ENCODE results near the gene FAM193A. TPM values are rescaled to one million over a fixed set of nuclear protein-coding genes. Genes with fewer than 3 reads are reported as not detected.

The FAM193A gene
- total RNA-seq, 1 donor from 2014 or later: 19.8 TPM

DNA sequence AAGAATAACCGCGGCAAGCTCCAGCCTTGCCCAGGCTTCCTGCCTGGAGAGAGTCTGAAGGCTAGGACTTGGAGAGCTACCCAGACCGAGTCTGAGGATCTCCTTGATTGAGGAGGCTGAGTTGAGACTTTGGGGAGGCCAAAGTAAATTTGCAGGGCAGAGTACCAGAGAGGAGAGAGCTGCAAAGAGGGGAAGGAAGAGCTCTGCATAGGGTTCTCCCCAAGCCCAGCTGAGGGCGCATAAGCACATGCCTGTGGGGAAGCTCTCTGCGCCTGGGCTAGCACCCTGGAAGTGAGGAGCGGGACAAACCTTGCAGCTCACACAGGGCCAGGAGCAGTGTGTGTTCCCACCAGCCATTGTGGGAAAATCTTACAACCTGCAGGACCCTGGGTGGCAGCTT, 56.1 kb downstream of the FAM193A start:
- DNase-seq (ENCODE audit: low read depth): no peak
- Histone ChIP-seq H3K27me3 (ENCODE audit: control insufficient read depth, insufficient read depth, low read length) (no peaks in the 10 kb centered on the region), H3K36me3 (ENCODE audit: control insufficient read depth, insufficient read depth, low read length) (no peaks in the 10 kb centered on the region), H3K4me3 (ENCODE audit: low read depth, low read length) (no peak overlapping the region)
- TF ChIP-seq, protein P1, sequence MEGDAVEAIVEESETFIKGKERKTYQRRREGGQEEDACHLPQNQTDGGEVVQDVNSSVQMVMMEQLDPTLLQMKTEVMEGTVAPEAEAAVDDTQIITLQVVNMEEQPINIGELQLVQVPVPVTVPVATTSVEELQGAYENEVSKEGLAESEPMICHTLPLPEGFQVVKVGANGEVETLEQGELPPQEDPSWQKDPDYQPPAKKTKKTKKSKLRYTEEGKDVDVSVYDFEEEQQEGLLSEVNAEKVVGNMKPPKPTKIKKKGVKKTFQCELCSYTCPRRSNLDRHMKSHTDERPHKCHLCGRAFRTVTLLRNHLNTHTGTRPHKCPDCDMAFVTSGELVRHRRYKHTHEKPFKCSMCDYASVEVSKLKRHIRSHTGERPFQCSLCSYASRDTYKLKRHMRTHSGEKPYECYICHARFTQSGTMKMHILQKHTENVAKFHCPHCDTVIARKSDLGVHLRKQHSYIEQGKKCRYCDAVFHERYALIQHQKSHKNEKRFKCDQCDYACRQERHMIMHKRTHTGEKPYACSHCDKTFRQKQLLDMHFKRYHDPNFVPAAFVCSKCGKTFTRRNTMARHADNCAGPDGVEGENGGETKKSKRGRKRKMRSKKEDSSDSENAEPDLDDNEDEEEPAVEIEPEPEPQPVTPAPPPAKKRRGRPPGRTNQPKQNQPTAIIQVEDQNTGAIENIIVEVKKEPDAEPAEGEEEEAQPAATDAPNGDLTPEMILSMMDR (IDR thresholded peaks at IDR 0.05; ENCODE audit: insufficient read depth, low read length, poor library complexity, severe bottlenecking): no peak

DNA sequence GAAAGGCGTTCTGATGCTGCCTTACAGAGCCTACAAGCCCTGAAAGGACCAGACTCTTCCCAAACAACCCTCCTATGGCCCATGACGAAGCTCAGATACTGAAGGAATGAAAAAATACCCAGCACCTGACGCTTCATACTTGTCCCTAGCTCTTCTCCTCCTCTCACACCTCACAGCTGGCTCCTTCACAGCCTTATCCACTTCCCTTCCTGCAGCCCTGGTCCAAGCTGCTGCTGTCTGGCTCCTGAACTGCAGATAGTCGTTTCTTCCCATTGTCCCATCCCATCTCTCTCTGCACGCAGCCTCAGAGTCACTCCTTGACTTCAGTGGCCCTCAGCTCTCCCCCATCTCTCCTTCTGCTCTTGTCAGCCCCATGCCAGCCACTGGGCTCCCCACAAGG, 56.6 kb downstream of the FAM193A start:
- TF ChIP-seq, protein P1 (IDR thresholded peaks at IDR 0.05; ENCODE audit: insufficient read depth, low read length, poor library complexity, severe bottlenecking): no peak
- no peak for DNase-seq (ENCODE audit: low read depth)
- no peaks in the 10 kb centered on the region for H3K27me3 ChIP-seq (ENCODE audit: control insufficient read depth, insufficient read depth, low read length)
- H3K4me3 ChIP-seq (ENCODE audit: low read depth, low read length): no peak overlapping the region
- no peaks in the 10 kb centered on the region for H3K36me3 ChIP-seq (ENCODE audit: control insufficient read depth, insufficient read depth, low read length)

DNA sequence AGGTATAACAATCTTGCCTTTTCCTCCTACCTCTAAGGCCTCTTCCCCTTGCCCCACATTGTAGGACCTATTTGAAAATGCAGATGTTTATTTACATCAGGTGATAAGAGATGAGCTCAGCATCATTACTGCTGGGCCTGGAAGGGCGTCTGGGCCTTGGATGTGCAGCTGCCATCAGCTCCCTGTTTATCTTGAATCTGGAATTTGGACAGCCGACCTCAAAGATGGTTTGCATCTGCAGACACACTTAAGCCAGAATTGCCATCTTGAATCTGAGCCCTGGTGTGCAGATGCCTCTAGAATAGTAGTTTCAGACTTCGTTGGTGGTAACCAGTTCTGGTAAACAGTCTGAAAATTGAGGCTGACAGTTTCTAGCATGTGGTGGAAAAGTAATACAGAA, 59.0 kb downstream of the FAM193A start:
- Histone ChIP-seq H3K36me3 (ENCODE audit: control insufficient read depth, insufficient read depth, low read length) (no peaks in the 10 kb centered on the region), H3K27me3 (ENCODE audit: control insufficient read depth, insufficient read depth, low read length) (no peaks in the 10 kb centered on the region), H3K4me3 (ENCODE audit: low read depth, low read length) (no peak overlapping the region)
- TF ChIP-seq, protein P1 (IDR thresholded peaks at IDR 0.05; ENCODE audit: insufficient read depth, low read length, poor library complexity, severe bottlenecking): no peak
- no peak for DNase-seq (ENCODE audit: low read depth)

DNA sequence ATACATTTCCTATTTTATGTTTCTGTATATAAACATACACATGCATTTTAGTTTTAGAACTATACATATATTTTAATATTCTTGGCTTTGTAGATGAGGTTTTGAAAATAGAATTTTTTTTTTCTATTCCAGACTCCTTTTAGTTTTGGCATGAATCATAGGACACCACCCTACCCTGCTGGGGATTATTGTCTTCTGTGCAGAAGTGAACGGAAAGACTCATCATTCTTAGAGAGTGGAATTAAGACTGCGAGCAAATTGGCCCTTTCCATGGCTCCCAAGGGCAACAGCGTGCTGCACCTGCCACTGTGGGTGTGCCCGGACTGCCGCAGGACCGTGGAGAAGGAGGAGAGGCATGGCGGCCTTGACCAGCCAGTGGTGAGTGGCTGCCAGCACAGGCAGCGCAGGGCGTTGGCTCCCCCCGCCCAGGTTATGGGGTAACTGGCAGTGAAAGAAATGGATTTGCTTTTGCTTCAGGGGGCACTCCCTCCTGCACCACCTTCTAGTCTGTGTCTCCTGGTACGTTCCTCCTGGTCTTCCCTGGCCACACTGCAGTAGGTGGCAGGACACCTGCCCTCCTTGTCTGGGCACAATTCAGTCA, 59.6 kb downstream of the FAM193A start:
- Histone ChIP-seq H3K36me3 (ENCODE audit: control insufficient read depth, insufficient read depth, low read length) (no peaks in the 10 kb centered on the region), H3K4me3 (ENCODE audit: low read depth, low read length) (no peak overlapping the region), H3K27me3 (ENCODE audit: control insufficient read depth, insufficient read depth, low read length) (no peaks in the 10 kb centered on the region)
- DNase-seq (ENCODE audit: low read depth): no peak
- TF ChIP-seq, protein P1 (IDR thresholded peaks at IDR 0.05; ENCODE audit: insufficient read depth, low read length, poor library complexity, severe bottlenecking): no peak

DNA sequence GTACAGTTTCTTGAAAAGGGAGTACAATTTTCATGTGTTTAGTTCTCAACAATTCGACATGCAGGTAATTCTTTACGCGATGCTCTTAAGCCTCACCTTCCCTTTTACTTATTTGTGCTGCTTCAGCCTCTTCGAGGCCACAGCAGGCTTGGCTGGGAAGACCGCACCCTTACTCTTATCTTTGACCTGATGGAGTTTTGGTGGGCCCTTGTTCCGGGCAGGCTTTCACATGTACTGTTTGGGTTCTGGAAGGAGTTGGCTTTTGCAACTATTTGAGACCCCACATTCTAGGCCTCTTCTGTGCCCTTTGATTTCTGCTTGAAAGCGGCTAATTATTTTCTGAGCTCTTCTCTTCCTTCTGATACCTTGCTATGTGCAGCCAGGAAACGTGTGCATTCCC, 60.2 kb downstream of the FAM193A start:
- H3K27me3 ChIP-seq (ENCODE audit: control insufficient read depth, insufficient read depth, low read length): no peaks in the 10 kb centered on the region
- no peak for DNase-seq (ENCODE audit: low read depth)
- TF ChIP-seq, protein P1 (IDR thresholded peaks at IDR 0.05; ENCODE audit: insufficient read depth, low read length, poor library complexity, severe bottlenecking): no peak
- H3K36me3 ChIP-seq (ENCODE audit: control insufficient read depth, insufficient read depth, low read length): no peaks in the 10 kb centered on the region
- no peak overlapping the region for H3K4me3 ChIP-seq (ENCODE audit: low read depth, low read length)

Measured in kidney epithelial cell (primary cell).